ENCODE measurements around the gene NET1. TPM values are rescaled to one million over a fixed set of nuclear protein-coding genes. Genes with fewer than 3 reads are reported as not detected.
A peak's percentile ranks its signal among the peaks of the same experiment; 100 is the strongest.

The NET1 gene
- total RNA-seq, 1 experiment from 2014 or later: 175 TPM

GRCh38 chr10:5490032-5490431 is 77.7 kb downstream of the NET1 start:
- DNase-seq: no peak
- no TSS peak for BruUV-seq (replicated peaks)
- Histone ChIP-seq H3K4me3 (ENCODE audit: low read depth, low read length) (no peak overlapping the region), H3K9me3 (peaks cover 18% of the 10 kb centered on the region), H3K36me3 (ENCODE audit: control insufficient read depth, insufficient read depth, low read length) (peaks cover 9% of the 10 kb centered on the region), H3K4me1 (peaks cover 48% of the 10 kb centered on the region), H3K27me3 (replicated peaks; ENCODE audit: control insufficient read depth, insufficient read depth, low read length) (no peaks in the 10 kb centered on the region)
- Mint-ChIP-seq H3K9me3 (ENCODE audit: unreplicated experiment) (peaks cover 10% of the 10 kb centered on the region), H3K4me3 (ENCODE audit: unreplicated experiment) (no peak overlapping the region), H3K4me1 (ENCODE audit: low read depth, unreplicated experiment) (peaks cover 11% of the 10 kb centered on the region), H3K36me3 (ENCODE audit: insufficient read depth, unreplicated experiment) (peaks cover 41% of the 10 kb centered on the region), H3K27me3 (ENCODE audit: insufficient read depth, unreplicated experiment) (no peaks in the 10 kb centered on the region), H3K27ac (ENCODE audit: unreplicated experiment) (no peak overlapping the region)
- ChIA-PET CTCF (no interaction called here), POLR2A (interaction anchor here (0.6 kb wide), 1 partner anchor 24 kb away, joined by 3 read pairs; no protein-coding TSS in a partner anchor)
- TF ChIP-seq, protein P1, sequence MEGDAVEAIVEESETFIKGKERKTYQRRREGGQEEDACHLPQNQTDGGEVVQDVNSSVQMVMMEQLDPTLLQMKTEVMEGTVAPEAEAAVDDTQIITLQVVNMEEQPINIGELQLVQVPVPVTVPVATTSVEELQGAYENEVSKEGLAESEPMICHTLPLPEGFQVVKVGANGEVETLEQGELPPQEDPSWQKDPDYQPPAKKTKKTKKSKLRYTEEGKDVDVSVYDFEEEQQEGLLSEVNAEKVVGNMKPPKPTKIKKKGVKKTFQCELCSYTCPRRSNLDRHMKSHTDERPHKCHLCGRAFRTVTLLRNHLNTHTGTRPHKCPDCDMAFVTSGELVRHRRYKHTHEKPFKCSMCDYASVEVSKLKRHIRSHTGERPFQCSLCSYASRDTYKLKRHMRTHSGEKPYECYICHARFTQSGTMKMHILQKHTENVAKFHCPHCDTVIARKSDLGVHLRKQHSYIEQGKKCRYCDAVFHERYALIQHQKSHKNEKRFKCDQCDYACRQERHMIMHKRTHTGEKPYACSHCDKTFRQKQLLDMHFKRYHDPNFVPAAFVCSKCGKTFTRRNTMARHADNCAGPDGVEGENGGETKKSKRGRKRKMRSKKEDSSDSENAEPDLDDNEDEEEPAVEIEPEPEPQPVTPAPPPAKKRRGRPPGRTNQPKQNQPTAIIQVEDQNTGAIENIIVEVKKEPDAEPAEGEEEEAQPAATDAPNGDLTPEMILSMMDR (IDR thresholded peaks at IDR 0.05; ENCODE audit: insufficient read depth in 1 of 2, low read depth in 1 of 2, low read length in 1 of 2, severe bottlenecking in 1 of 2, unreplicated experiment in 1 of 2): no peak
- intact Hi-C loops (cut with micrococcal nuclease; ENCODE audit: unreplicated experiment): no loop called here

- Histone ChIP-seq H3K27me3 (replicated peaks; ENCODE audit: control insufficient read depth, insufficient read depth, low read length) (no peaks in the 10 kb centered on the region), H3K4me1 (peaks cover 56% of the 10 kb centered on the region), H3K4me3 (ENCODE audit: low read depth, low read length) (no peak overlapping the region), H3K36me3 (ENCODE audit: control insufficient read depth, insufficient read depth, low read length) (peaks cover 9% of the 10 kb centered on the region), H3K9me3 (peaks cover 18% of the 10 kb centered on the region)
- BruUV-seq (replicated peaks): no TSS peak
- Mint-ChIP-seq H3K36me3 (ENCODE audit: insufficient read depth, unreplicated experiment) (peaks cover 41% of the 10 kb centered on the region), H3K9me3 (ENCODE audit: unreplicated experiment) (peaks cover 10% of the 10 kb centered on the region), H3K4me3 (ENCODE audit: unreplicated experiment) (no peak overlapping the region), H3K4me1 (ENCODE audit: low read depth, unreplicated experiment) (peaks cover 11% of the 10 kb centered on the region), H3K27ac (ENCODE audit: unreplicated experiment) (peak overlapping the region; percentile 47), H3K27me3 (ENCODE audit: insufficient read depth, unreplicated experiment) (no peaks in the 10 kb centered on the region)
- intact Hi-C loops (cut with micrococcal nuclease; ENCODE audit: unreplicated experiment): no loop called here
- POLR2A ChIA-PET: interaction anchor here (0.6 kb wide), 1 partner anchor 23 kb away, joined by 3 read pairs; no protein-coding TSS in a partner anchor
- CTCF ChIA-PET: no interaction called here
- TF ChIP-seq, protein P1 (IDR thresholded peaks at IDR 0.05; ENCODE audit: insufficient read depth in 1 of 2, low read depth in 1 of 2, low read length in 1 of 2, severe bottlenecking in 1 of 2, unreplicated experiment in 1 of 2): no peak
- no peak for DNase-seq
Observed at GRCh38 chr10:5490698-5491464, 78.5 kb downstream of the NET1 start.

GRCh38 chr10:5491477-5491876 is 79.1 kb downstream of the NET1 start:
- POLR2A ChIA-PET: no interaction called here
- peaks cover 9% of the 10 kb centered on the region for H3K36me3 ChIP-seq (ENCODE audit: control insufficient read depth, insufficient read depth, low read length)
- H3K4me1 ChIP-seq: peaks cover 60% of the 10 kb centered on the region
- H3K9me3 Mint-ChIP-seq (ENCODE audit: unreplicated experiment): peaks cover 10% of the 10 kb centered on the region
- H3K27me3 ChIP-seq (replicated peaks; ENCODE audit: control insufficient read depth, insufficient read depth, low read length): no peaks in the 10 kb centered on the region
- H3K4me3 Mint-ChIP-seq (ENCODE audit: unreplicated experiment): no peak overlapping the region
- BruUV-seq (replicated peaks): no TSS peak
- H3K4me3 ChIP-seq (ENCODE audit: low read depth, low read length): no peak overlapping the region
- H3K9me3 ChIP-seq: peaks cover 18% of the 10 kb centered on the region
- peaks cover 11% of the 10 kb centered on the region for H3K4me1 Mint-ChIP-seq (ENCODE audit: low read depth, unreplicated experiment)
- CTCF ChIA-PET: no interaction called here
- H3K27me3 Mint-ChIP-seq (ENCODE audit: insufficient read depth, unreplicated experiment): no peaks in the 10 kb centered on the region
- peaks cover 41% of the 10 kb centered on the region for H3K36me3 Mint-ChIP-seq (ENCODE audit: insufficient read depth, unreplicated experiment)
- no peak for DNase-seq
- TF ChIP-seq, protein P1 (IDR thresholded peaks at IDR 0.05; ENCODE audit: insufficient read depth in 1 of 2, low read depth in 1 of 2, low read length in 1 of 2, severe bottlenecking in 1 of 2, unreplicated experiment in 1 of 2): no peak
- H3K27ac Mint-ChIP-seq (ENCODE audit: unreplicated experiment): peak overlapping the region; percentile 47
- intact Hi-C loops (cut with micrococcal nuclease; ENCODE audit: unreplicated experiment): no loop called here
